C1 segment of cervical spinal cord (tissue), 14 donors: ENCODE results near the gene RFC5.
"Not testable (repeated sequence)": the region's sequence is repeated elsewhere in the genome, so short reads cannot be mapped to it uniquely, and the experiment has no call there.

Experiments used
- DNase-seq, 14 donors: peaks; one replicate each; lab custom pipeline; 2025; lab: John Stamatoyannopoulos, UW

The RFC5 gene

DNA sequence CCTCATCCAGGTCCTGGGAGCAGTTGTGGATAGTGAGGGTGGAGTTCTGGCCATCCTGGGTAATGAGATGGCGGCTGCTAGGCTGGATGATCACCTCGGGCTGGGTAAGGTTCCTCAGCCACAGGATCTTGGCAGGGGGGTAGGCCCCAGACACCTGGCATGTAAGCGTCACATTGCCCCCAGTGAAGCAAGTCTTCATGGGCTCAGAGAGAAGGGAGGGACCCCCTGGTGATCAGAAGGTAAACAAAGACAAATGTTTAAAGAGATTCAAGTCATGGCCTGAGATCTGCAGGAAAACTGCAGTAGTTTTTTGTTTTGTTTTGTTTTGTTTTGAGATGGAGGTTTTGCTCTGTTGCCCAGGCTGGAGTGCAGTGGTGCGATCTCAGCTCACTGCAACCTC, 57.3 kb downstream of the RFC5 start:
- DNase-seq, result no peak

DNA sequence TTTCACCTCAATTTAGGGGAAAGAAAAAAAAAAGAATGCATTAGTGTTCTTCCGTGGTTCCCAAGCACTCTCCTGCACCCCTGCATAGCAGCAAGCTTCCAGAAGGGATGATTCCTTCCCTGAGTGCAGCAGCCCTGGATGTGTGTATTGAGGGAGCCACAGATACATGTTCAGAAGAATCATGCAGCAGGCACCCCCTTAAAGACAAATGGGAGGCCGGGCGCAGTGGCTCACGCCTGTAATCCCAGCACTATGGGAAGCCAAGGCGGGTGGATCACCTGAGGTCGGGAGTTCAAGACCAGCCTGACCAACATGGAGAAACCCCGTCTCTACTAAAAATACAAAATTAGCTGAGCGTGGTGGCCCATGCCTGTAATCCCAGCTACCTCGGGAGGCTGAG, 65.0 kb downstream of the RFC5 start:
- not testable (repeated sequence) for DNase-seq
